GM15510 (cell line): Measurements from ENCODE around the gene OGFRL1.

Source experiments
- POLR2A ChIP-seq: IDR thresholded peaks from 3 replicates; pipeline ENCODE4 v1.6.1; 2011; ENCODE audit warnings: borderline replicate concordance; ENCODE audit not compliant: insufficient read length; ENCODE audit errors: extremely low read depth

Gene OGFRL1

DNA sequence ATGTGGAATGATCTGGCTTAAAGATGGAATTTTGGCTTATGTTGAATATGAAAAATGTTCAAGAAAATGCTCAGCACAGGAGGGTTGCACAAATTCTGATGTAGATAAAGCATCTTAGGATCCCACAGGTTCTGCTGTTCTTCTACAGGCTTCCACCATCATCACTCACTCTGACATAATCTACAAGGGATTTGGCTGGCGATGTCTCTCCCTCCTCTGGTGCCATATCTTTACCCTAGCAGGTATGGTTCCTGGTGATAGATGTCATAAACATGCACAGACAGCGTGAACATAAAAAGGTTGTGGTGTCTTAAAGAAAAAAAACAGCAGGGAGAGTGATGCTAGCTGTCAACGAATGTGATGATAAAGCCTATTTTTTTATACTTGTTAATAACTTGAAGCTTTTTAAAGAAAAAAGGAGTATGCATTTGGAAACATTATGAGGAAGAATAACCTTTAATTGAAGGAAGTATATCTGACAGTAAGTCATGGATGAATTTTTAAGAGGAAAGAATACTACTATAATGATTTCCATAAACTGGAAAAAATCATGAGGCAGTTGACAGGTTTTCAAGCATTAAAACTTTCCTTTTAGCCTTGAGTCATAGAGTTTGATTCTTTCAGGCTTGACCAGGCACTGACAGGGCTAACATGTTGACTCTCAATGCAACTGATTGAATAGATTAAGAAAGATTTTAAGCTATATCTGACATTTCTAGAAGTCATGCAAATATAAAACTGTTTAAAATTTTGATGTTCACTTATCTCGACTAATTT, 50.1 kb downstream of the OGFRL1 start:
- no peak for TF ChIP-seq POLR2A

DNA sequence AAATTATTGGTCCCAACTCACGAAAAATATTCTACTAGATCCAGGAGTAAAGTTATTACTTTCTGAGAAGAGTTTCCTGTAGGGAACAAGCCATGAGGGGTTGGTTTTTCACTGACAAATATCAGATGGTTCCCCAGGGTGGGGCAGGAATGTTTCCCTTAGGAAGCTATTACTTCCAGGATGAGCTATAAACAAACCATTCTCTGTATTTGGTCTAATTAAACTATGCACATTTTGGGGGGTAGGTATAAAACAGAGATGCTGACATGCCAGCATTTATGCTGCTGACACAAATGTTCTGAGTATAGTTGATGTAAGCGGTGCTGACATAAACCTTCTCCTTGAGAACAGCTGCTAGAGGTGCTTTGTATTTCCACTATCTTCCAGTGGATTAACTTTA, 54.2 kb downstream of the OGFRL1 start:
- TF ChIP-seq POLR2A = no peak

DNA sequence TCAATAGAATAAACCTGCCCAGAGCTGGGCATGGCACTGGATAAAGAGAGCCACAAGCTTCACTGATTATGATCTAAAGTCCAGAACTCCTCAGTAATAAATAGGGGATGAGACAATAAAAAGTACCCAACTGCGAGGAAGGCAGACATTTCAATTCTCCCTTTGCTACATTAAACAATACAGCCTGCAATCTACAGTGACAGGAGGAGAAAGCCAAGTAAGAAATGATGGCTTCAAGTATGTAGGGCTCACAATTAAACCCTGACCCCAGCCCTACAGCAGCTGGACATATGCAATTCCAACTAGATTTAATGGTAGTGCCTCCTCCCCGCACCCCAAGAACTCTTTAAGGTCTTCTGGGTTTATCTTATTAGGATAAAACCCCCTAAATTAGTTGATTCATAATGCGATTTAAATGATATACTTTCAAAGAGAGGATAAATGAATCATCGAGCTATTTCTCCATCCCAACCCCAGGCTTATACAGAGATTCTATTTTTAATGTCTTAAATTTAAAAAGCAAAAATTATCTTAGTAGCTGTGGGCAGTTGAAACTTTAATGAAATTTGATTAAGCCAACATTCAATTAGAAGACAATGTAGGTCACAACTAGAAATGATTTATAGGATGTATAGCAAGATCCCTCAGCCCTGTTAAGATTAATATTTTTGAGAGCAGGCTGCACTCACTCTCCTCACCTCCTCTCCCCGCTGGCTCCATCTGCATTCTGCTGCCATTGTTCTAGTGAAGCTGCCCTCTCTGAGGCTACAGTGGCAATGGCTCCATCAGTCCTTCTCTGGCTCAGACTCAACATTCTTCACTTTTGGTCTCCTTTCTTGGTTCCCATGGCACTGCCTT, 57.1 kb downstream of the OGFRL1 start:
- no peak for TF ChIP-seq POLR2A

DNA sequence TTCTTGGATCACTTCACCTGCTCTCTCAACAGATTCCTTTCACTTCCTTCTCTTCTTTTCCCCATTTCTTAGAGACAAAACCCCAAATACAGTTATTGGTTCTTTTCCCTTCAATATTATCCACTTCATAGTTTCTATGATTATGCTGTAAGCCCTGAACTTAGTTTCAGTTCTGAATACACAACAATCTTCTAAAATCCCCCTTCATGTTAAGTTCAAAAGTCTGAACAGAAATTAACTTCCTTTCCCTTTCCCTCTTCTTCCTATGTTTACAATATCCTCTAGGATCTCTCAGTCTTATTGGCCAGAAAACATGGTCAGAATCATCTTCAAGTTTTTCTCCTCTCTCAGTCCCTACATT, 57.7 kb downstream of the OGFRL1 start:
- TF ChIP-seq POLR2A = no peak

- TF ChIP-seq POLR2A = no peak
Observed at GRCh38 chr6:71347119-71347518, 58.5 kb downstream of the OGFRL1 start.

DNA sequence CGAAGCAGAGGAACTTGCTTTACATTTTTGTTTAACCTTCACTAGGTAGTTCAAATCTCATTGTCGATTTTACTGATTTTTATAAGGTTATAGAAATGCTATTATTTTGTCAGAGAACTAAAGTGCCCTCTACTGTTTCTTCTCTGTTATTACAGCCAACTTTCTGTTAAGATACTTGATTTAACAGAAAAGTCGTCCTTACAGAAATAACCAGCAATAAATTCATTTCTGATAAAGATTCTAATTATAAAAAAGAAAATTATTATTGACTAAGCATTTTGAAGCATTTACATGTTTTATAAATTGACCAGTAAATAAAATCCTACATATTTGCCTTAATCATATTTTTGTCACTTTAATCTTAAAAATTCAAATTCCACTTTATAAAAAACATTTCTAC, 60.8 kb downstream of the OGFRL1 start:
- TF ChIP-seq POLR2A = no peak

DNA sequence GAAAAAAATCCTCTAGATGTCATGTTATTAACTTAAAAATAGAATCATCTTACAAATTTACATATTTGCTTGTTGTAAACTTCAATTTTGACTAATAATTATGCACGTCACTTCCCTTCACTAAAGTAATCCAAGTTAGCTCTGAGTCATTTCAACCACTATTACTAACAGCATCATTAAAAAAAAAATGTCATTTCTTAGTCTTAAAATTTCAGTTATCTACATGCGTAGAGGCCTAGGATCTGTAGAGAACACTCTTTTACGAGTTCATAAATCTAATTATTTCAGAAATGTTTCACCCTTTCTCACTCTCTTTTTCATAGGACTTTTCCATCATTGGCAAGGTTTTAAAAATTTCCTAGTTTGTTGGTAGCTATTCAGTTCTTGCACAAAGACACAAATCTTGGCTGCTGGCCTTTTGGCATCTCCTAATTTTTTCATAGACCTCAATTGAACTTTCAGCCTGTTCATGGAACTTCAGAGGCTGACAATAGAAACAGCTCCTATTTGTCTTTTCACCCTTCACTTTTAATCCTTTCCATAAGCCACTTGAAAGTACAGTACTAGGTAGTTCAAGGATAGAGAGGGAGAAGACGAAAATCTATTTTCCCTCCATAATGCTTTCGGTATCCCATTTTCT, 61.5 kb downstream of the OGFRL1 start:
- no peak for TF ChIP-seq POLR2A

GRCh38 chr6:71351190-71351589, 62.6 kb downstream of the OGFRL1 start:
- TF ChIP-seq POLR2A = no peak
